GM18526 (cell line): ENCODE results near the gene FSTL4.

ENCODE experiments used
- POLR2A ChIP-seq: IDR thresholded peaks from 3 replicates; pipeline ENCODE4 v1.6.1; 2011; ENCODE audit not compliant: insufficient read length; ENCODE audit errors: extremely low read depth

Gene FSTL4

GRCh38 chr5:133409210-133409674 lies 203.1 kb downstream of the FSTL4 start:
- no peak for TF ChIP-seq POLR2A

DNA sequence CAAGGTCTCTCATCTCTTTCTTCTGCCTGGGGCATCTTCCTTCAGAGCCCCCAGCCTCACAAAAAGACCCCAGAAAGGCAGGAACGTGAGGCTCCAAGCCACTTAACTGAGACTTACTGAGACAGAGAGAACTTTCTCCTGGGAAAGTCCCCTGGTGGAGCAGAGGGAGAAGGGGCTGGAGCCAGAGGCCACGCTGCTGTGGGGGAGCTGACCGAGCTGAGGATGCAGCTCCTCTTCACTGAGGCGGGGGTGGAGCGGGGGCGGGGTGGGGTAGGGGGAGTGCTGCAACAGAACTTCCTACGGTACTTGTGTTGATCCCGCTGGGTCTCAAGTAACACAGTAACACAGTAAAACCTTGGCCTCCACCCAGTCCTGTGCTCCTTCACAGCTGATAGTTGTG lies 204.0 kb downstream of the FSTL4 start:
- TF ChIP-seq POLR2A, result no peak

DNA sequence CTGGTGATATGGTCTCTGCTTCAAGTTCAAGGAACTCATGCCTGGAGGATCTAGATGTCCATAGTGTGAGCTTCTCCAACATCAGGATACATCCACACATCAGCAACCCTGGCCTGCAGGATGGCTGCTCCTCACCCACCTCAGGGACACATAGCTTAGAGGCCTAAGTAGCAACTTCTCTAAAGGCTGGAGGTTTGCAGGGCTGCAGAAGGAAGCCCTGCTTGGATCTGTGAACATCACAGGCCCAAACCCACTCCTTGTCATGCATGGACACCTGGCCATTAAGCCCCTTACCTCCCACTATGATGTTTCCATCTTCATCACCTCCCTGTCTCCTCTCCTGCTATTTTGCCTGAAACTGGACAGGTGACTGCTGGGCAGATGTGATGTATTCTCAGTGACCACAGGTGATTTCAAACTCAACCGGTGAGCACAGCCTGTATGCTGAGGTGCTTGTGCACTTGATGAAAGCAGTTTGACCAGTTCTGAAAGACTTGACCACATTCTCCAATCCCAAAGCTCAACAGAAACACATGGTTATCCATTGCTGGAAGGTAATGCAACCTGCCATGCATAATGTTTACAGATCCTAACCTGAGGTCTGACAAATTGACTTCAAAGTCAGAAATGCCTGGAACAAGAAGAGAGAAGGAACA lies 205.2 kb downstream of the FSTL4 start:
- TF ChIP-seq POLR2A, result no peak

GRCh38 chr5:133406208-133406976 lies 205.9 kb downstream of the FSTL4 start:
- no peak for TF ChIP-seq POLR2A

GRCh38 chr5:133405275-133406034 lies 206.9 kb downstream of the FSTL4 start:
- no peak for TF ChIP-seq POLR2A

- TF ChIP-seq POLR2A, result no peak
These were observed 207.6 kb downstream of the FSTL4 start for GRCh38 chr5:133404724-133405123.

DNA sequence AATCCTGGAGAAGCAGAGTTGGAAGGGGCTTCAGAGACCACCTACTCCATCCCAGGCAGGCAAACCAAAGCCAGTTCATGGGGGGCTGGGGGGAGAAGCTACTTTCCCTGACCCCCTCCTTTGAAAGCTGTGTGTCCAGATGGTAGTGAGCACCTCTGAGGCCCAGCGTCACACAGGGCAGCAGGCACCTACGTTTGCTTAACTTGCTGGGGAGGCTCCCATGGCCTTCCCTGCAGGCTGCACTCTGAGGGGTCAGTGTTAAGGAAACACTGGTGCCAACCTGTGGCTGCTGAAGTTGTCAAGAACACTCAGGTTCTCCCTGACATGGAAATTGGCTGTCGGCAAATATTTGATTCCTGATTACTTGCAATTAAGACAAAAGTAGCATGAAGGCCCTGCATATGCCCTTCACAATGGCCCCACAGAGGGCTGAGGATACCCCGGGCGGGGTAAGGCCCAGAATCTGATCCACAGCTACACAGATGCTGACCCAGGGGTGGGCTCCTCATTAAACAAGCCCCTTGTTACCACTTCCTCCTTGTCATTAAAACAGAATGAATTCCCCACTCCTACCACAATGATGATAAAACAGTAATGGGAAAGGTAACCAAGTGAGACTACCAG lies 208.5 kb downstream of the FSTL4 start:
- TF ChIP-seq POLR2A, result no peak

DNA sequence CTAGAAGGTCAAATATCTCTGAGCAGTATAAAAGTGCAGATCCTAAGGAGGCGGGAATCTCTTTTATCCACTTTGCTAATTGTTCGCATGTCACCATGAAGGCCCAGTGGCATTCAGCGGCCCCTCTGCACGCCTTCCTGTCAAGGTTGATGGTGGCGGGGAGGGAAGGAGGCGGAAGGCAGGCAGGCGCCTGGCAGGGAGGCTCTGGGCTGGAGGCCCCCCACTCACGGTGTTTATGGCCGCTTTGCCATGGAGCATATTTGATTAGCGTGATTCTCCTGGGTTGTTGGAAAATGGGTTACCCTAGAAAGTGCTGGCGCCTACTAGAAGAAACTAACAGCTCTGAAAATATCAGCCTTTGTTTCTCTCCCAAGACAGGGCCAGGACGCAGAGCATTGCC lies 209.6 kb downstream of the FSTL4 start:
- TF ChIP-seq POLR2A, result no peak

- no peak for TF ChIP-seq POLR2A
These were observed 210.5 kb downstream of the FSTL4 start for GRCh38 chr5:133401731-133402347.

- no peak for TF ChIP-seq POLR2A
These were observed 211.4 kb downstream of the FSTL4 start for GRCh38 chr5:133400831-133401351.

DNA sequence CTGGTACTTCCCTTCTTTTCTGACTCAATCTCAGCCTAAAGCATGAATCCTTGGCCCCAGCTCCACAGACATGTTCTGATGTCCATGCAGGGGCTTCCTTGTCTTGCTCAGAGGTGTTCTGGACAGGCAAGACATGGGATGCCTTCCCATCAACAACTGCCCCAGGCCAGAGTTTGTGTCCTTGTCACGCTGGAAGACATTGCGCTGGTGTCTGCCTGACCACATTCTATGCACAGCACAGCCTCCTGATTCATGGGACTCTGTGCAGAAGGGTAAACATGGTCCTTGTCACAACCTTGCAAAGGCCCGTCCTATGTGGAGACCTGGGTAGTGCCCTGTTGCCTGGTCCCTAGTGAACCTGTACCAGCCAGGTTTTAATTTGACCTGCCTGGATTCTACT lies 212.2 kb downstream of the FSTL4 start:
- no peak for TF ChIP-seq POLR2A

DNA sequence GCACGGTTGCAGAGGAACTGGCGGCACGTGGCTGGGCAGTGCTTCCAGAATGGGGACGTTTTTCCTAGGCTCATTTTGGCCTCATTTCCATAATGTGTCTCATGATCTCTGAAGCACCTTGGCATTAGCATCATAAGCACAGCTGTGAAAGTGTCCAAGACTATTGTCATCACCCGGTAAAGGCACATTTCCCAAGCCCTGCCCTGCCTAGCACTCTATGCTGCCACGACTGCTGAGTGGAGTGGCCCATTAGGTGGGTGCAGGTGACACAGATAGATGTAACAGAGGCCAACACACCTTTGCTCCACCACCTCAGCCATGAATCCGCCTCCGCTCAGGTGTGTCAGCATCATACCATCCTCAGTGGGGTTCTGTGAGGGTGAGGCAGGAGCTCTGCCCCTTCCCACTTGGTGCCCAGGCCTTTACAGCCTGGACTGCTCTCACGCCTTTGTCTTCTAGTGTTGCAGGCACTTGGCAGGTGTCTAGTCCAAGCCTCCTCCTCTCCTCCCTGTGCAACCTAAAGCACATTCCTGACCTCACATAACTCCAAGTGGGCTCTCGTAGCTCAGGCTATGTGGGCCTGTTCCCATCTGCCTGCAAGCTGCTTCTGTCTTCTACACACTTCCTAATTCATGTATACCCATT lies 213.0 kb downstream of the FSTL4 start:
- TF ChIP-seq POLR2A, result no peak

- TF ChIP-seq POLR2A, result no peak
These were observed 213.7 kb downstream of the FSTL4 start for GRCh38 chr5:133398646-133399101.

GRCh38 chr5:133397990-133398645 lies 214.2 kb downstream of the FSTL4 start:
- no peak for TF ChIP-seq POLR2A
